Renal cortical epithelial cell (primary cell): Measurements from ENCODE around the gene ZNF76. TPM values are rescaled to one million over a fixed set of nuclear protein-coding genes. Genes with fewer than 3 reads are reported as not detected.
A peak's percentile ranks its signal among the peaks of the same experiment; 100 is the strongest.

Source experiments
- DNase-seq: peaks from one replicate; pipeline ENCODE4 v3.0.0-alpha.2; 2011; ENCODE audit warnings: low read depth
- total RNA-seq: library from RNA; depleted of rRNA; stranded (reverse); fragments of >200 nt; gene quantifications from 2 replicates; pipeline ENCODE4 v1.2.3, GENCODE V29; 2014

ZNF76 gene
- total RNA-seq, 1 donor from 2014 or later: 23.0 TPM

GRCh38 chr6:35236223-35236622 lies 23.3 kb upstream of the ZNF76 start:
- no peak for DNase-seq

GRCh38 chr6:35237476-35237875 lies 22.1 kb upstream of the ZNF76 start:
- DNase-seq: no peak

GRCh38 chr6:35238843-35239289 lies 20.7 kb upstream of the ZNF76 start:
- no peak for DNase-seq

- no peak for DNase-seq
These were observed 20.0 kb upstream of the ZNF76 start for GRCh38 chr6:35239581-35239980.

GRCh38 chr6:35240838-35241801 lies 18.4 kb upstream of the ZNF76 start:
- DNase-seq: peak; percentile 43

- no peak for DNase-seq
These were observed 17.0 kb upstream of the ZNF76 start for GRCh38 chr6:35242486-35242885.

GRCh38 chr6:35242906-35243305 lies 16.6 kb upstream of the ZNF76 start:
- DNase-seq: no peak

- DNase-seq: no peak
These were observed 16.1 kb upstream of the ZNF76 start for GRCh38 chr6:35243386-35243958.

GRCh38 chr6:35244551-35244950 lies 15.0 kb upstream of the ZNF76 start:
- no peak for DNase-seq

GRCh38 chr6:35247642-35248231 lies 11.8 kb upstream of the ZNF76 start:
- no peak for DNase-seq

GRCh38 chr6:35248300-35248699 lies 11.2 kb upstream of the ZNF76 start:
- no peak for DNase-seq

GRCh38 chr6:35248965-35249364 lies 10.6 kb upstream of the ZNF76 start:
- DNase-seq: no peak

- DNase-seq: no peak
These were observed 7.6 kb upstream of the ZNF76 start for GRCh38 chr6:35251949-35252348.

- DNase-seq: no peak
These were observed 6.3 kb upstream of the ZNF76 start for GRCh38 chr6:35253249-35253648.

GRCh38 chr6:35258336-35258735 lies 1.2 kb upstream of the ZNF76 start:
- no peak for DNase-seq

GRCh38 chr6:35258858-35259193 lies 709 bp upstream of the ZNF76 start:
- DNase-seq: peak; percentile 30

- DNase-seq: peak; percentile 67
These were observed 534 bp downstream of the ZNF76 start for GRCh38 chr6:35259948-35260590.

GRCh38 chr6:35260591-35261570 lies 1.3 kb downstream of the ZNF76 start:
- DNase-seq: no peak

GRCh38 chr6:35262596-35262995 lies 3.1 kb downstream of the ZNF76 start:
- peak; percentile 19 for DNase-seq

GRCh38 chr6:35264550-35265274 lies 5.2 kb downstream of the ZNF76 start:
- no peak for DNase-seq
